ENCODE results near the gene STIM1.
"Not testable (repeated sequence)": the region's sequence is repeated elsewhere in the genome, so short reads cannot be mapped to it uniquely, and the experiment has no call there.

STIM1 gene

DNA sequence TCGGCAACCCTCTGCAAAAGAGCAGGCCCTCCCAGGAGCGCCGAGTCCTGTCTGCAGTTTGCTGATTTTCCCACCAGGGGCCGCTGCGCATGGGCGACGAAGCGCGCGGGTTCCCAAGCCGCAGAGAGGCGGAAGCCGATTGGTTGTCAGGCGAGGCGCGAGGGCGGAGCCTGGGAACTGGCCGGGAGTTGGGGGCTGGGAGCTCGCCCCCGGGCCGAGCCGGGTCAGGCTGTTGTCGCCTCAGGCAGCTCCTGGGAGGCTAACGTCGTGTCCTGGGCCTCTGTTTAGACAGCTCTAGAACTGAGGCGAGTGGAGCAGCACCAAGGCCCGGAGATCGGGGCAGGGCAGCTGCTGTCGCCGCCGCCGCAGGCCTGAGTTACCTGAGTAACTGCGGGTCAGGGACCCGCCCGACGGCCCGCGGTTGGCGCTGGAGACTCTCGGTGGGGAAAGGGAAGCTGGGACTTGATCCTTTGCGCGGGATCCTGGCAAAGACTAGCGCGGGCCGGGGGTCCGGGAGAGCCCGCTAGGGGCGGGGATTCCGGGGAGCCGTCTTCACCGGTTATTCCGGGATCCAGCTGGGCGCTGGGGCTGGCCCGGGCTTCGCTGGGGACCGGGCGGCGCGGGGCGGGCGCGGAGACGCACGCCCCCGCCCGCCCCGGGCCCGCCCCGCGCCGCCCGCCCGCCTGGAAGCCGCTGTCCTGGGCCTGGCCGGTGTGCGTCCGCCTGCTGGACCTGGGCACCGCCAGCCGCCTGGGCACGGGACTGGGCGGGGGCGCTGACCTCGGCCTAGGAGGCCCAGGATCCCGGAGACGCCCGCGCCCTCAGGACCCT, at the start of gene STIM1:
TSS of gene STIM1 (plus strand) at position 688 of the 831 bp plus-strand sequence. CDS start 607 bp downstream, outside the sequence.
- DNase-seq (ENCODE audit: low read depth in 2 of 2): peak; percentile 92 to 98

GRCh38 chr11:3807909-3808860, 47.3 kb upstream of the STIM1 start, which contains the start of gene PGAP2:
Gene PGAP2 (plus strand): TSS chr11:3808560. CDS start chr11:3811260, 2,700 bp downstream.
- peak in 1 of 2 donors; percentile 28 for DNase-seq (ENCODE audit: low read depth in 2 of 2)

- no peak for DNase-seq (ENCODE audit: low read depth in 2 of 2)
Observed at GRCh38 chr11:3808861-3809623, 46.4 kb upstream of the STIM1 start.

- no peak for DNase-seq (ENCODE audit: low read depth in 2 of 2)
Observed at GRCh38 chr11:3809624-3809928, 45.9 kb upstream of the STIM1 start.

GRCh38 chr11:3810446-3810845, 45.0 kb upstream of the STIM1 start:
- DNase-seq (ENCODE audit: low read depth in 2 of 2): no peak

DNA sequence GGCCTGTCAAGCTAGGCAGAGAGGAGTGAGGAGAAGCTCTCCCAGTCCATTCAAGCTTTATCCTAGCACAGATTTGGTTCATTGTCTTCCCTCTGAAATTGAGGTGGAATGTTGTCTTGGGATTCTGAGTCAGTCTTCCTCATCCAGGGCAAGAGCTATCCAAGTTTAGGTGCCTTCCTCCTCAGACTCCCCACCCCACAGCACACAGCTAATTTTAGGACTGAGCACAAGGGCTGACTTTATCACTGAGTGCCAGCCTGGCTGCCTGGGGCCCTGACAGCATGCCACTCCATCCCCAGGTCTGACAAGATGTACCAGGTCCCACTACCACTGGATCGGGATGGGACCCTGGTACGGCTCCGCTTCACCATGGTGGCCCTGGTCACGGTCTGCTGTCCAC, 44.5 kb upstream of the STIM1 start:
- DNase-seq (ENCODE audit: low read depth in 2 of 2): no peak

DNA sequence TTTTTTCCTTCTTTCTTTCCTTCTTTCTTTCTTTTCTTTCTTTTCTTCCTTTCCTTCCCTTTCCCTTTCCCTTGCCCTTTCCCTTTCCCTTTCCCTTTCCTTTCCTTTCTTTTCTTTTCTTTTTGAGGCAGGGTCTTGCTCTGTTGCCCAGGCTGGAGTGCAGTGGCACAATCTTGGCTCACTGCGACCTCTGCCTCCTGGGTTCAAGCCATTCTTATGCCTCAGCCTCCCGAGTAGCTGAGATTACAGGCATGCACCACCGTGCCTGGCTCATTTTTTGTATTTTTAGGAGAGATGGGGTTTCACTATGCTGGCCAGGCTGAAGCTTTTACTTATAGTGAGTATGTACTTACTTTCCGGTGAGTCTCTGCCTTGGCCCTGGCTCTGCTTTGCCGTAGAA, 40.6 kb upstream of the STIM1 start:
- not testable (repeated sequence) for DNase-seq (ENCODE audit: low read depth in 2 of 2)

DNA sequence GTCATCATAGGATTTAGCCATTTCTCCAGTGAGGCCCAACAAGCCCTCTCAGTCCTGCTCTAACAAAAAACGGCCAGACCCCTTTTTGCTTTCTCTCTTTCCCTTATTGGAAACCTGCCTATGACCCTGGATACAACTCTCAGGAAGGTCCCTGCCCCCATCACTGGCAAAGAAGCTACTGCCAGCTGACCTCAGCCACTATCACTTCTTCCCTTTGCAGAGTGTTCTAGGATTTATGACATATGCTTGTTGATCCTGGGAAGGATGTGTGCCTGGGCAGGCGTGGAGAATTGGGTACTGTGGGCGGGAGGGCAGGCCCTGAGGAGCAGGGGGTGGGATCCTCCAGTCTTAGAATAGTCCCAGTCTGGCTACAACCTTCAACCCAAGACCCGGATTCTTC, 39.6 kb upstream of the STIM1 start:
- no peak for DNase-seq (ENCODE audit: low read depth in 2 of 2)

DNA sequence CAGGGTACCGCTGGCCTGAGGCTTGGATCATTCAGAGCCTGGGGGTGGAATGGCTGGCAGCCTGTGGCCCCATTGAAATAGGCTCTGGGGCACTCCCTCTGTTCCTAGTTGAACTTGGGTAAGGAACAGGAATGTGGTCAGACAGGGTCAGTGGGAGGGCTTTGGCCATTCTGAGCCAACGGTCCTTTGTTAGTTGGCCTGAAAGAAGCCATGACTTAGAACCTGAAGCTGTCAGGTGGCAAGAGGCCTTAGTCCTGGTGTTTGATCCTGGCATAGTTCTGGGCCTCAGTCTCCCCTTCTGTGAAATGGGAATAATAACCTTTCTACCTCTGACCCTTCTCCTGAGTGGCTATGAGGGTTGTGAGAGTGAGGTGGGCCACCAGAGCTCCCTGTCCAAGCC, 38.8 kb upstream of the STIM1 start:
- DNase-seq (ENCODE audit: low read depth in 2 of 2): no peak

GRCh38 chr11:3817181-3817800, 38.2 kb upstream of the STIM1 start:
- no peak for DNase-seq (ENCODE audit: low read depth in 2 of 2)

DNA sequence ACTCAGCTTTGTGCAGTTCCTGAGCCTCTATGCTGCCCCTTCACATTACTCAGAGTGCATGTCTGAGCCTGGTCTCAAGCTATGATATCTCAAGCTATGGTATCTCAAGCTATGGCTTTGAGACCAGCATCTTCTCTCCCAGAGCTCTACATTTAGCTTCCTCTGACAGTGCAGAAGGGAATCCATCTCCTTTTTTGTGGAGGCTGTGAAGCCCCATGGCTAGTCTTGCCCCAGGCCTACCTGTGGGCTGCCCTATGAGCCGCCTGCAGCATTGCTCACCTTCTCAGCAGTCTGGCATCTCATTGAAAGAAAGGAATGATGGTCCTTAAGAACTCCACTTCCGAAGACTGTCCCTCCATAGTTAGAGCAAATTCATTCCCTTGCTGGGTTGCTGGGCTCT, 34.5 kb upstream of the STIM1 start:
- no peak for DNase-seq (ENCODE audit: low read depth in 2 of 2)

DNA sequence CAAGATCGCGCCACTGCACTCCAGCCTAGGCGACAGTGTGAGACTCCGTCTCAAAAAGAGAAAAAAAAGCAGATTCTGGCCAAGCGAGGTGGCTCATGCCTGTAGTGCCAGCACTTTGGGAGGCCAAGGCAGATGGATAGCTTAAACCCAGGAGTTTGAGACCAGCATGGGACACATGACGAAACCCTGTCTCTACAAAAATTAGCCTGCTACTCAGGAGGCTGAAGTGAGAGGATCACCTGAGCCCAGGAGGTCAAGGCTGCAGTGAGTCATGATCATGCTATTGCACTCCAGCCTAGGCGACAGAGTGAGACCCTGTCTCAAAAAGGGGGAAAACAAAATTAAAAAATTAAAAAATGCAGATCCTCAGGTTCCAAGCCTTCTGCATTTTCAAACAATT, 33.2 kb upstream of the STIM1 start:
- DNase-seq (ENCODE audit: low read depth in 2 of 2): no peak

DNA sequence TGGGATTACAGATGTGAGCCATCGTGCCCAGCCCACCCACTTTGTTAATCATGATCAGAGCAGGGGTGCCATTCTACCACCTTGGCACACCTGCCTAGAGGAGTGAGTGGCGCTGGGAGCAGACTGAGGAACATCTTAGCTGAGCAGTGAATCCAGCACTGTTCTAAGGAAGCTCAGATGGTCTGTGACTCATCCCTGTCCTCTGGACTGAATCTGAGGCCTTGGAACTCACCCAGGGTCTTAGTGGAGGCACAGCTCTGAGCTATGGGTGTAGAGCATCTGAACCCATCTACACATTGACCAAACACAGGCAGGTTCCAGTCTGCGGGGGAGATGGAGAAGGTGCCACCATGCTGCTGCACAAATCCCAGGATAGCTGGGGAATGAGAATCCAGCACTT, 32.2 kb upstream of the STIM1 start:
- DNase-seq (ENCODE audit: low read depth in 2 of 2): no peak

GRCh38 chr11:3823762-3824506, 31.5 kb upstream of the STIM1 start:
- no peak for DNase-seq (ENCODE audit: low read depth in 2 of 2)

GRCh38 chr11:3824714-3825472, 30.6 kb upstream of the STIM1 start:
- peak; percentile 44 to 67 for DNase-seq (ENCODE audit: low read depth in 2 of 2)

GRCh38 chr11:3825473-3826154, 29.9 kb upstream of the STIM1 start:
- DNase-seq (ENCODE audit: low read depth in 2 of 2): no peak

- no peak for DNase-seq (ENCODE audit: low read depth in 2 of 2)
Observed at GRCh38 chr11:3826721-3827120, 28.7 kb upstream of the STIM1 start.

- no peak for DNase-seq (ENCODE audit: low read depth in 2 of 2)
Observed at GRCh38 chr11:3827434-3828186, 27.9 kb upstream of the STIM1 start.

- no peak for DNase-seq (ENCODE audit: low read depth in 2 of 2)
Observed at GRCh38 chr11:3830088-3830487, 25.4 kb upstream of the STIM1 start.
